GM12892 (cell line): ENCODE measurements around the gene CCT5.

ENCODE experiments used
- DNase-seq: peaks from one replicate; pipeline ENCODE4 v3.0.0; 2011; ENCODE audit not compliant: insufficient read length
- FAIRE-seq: peaks from 2 replicates; lab custom pipeline; 2011; peaks lifted over from hg19 to GRCh38; lab: Jason Lieb, UNC
- POLR2A ChIP-seq: IDR thresholded peaks from 2 replicates; pipeline ENCODE4 v1.6.1; 2011; ENCODE audit warnings: low read depth, low read length, control low read depth
- POLR2AphosphoS5 ChIP-seq: IDR thresholded peaks from 2 replicates; pipeline ENCODE4 v1.6.1; 2011; ENCODE audit warnings: low read depth, low read length, control low read depth
- TAF1 ChIP-seq: IDR thresholded peaks from 2 replicates; pipeline ENCODE4 v1.6.1; 2011; ENCODE audit warnings: low read depth, mild to moderate bottlenecking, control low read depth, low read length, borderline replicate concordance

CCT5 gene

GRCh38 chr5:10251405-10251804, 1.3 kb downstream of the CCT5 start:
- DNase-seq (no peak), FAIRE-seq (no peak)
- TF ChIP-seq TAF1: no peak
- no peak for TF ChIP-seq POLR2A
- no peak for TF ChIP-seq POLR2AphosphoS5

- DNase-seq (no peak), FAIRE-seq (no peak)
- TF ChIP-seq POLR2AphosphoS5 (no peak), POLR2A (no peak), TAF1 (no peak)
Observed at GRCh38 chr5:10253390-10253789, 3.3 kb downstream of the CCT5 start.

GRCh38 chr5:10254686-10255085, 4.6 kb downstream of the CCT5 start:
- TF ChIP-seq TAF1: no peak
- no peak for TF ChIP-seq POLR2A
- no peak for TF ChIP-seq POLR2AphosphoS5
- FAIRE-seq (no peak), DNase-seq (no peak)

GRCh38 chr5:10257870-10258269, 7.8 kb downstream of the CCT5 start:
- FAIRE-seq: no peak
- no peak for TF ChIP-seq TAF1
- no peak for TF ChIP-seq POLR2A
- no peak for TF ChIP-seq POLR2AphosphoS5

GRCh38 chr5:10259899-10260298, 9.8 kb downstream of the CCT5 start:
- TF ChIP-seq TAF1: no peak
- TF ChIP-seq POLR2AphosphoS5: peak; percentile 55; the same call in 1 of the 2 replicates
- TF ChIP-seq POLR2A: no peak
- DNase-seq: no peak
- no peak for FAIRE-seq

More at GRCh38 chr5:10257870-10258269, 7.8 kb downstream of the CCT5 start:
- DNase-seq: no peak

- DNase-seq (no peak), FAIRE-seq (no peak)
- TF ChIP-seq TAF1 (no peak), POLR2AphosphoS5 (no peak), POLR2A (no peak)
Observed at GRCh38 chr5:10261065-10261464, 11.0 kb downstream of the CCT5 start.

GRCh38 chr5:10262121-10262774, 12.2 kb downstream of the CCT5 start:
- FAIRE-seq (no peak), DNase-seq (no peak)
- TF ChIP-seq POLR2A (no peak), POLR2AphosphoS5 (no peak), TAF1 (no peak)

- no peak for TF ChIP-seq TAF1
- no peak for TF ChIP-seq POLR2A
- TF ChIP-seq POLR2AphosphoS5: no peak
- FAIRE-seq: no peak
- no peak for DNase-seq
Observed at GRCh38 chr5:10262995-10263394, 12.9 kb downstream of the CCT5 start.

GRCh38 chr5:10264604-10265003, 14.5 kb downstream of the CCT5 start:
- FAIRE-seq (no peak), DNase-seq (no peak)
- TF ChIP-seq POLR2AphosphoS5 (no peak), POLR2A (no peak), TAF1 (no peak)

GRCh38 chr5:10265245-10266109, 15.4 kb downstream of the CCT5 start:
- no peak for DNase-seq
- no peak for FAIRE-seq
- TF ChIP-seq POLR2AphosphoS5: peak; percentile 71
- peak; percentile 56 for TF ChIP-seq POLR2A
- TF ChIP-seq TAF1: no peak

GRCh38 chr5:10266137-10266536, 16.1 kb downstream of the CCT5 start:
- no peak for TF ChIP-seq POLR2AphosphoS5
- peak; percentile 12; the same call in 1 of the 2 replicates for TF ChIP-seq POLR2A
- FAIRE-seq (no peak), DNase-seq (no peak)

GRCh38 chr5:10266839-10267238, 16.8 kb downstream of the CCT5 start:
- no peak for TF ChIP-seq POLR2AphosphoS5
- no peak for FAIRE-seq
- DNase-seq: no peak
